Spleen (tissue), 11 donors: ENCODE measurements around the gene FTO. TPM values are rescaled to one million over a fixed set of nuclear protein-coding genes. Genes with fewer than 3 reads are reported as not detected.

Source experiments
- DNase-seq: peaks from one replicate; pipeline ENCODE4 v3.0.0-alpha.2; 2020
- H3K27ac ChIP-seq, 8 donors: fragments of 200-600 bp; sonication (generic) in 7 of 8; 1 replicate in 4 of 8; 2 replicates in 4 of 8; pipeline versions ENCODE4 v1.5.0 to v1.8.0; 2016 to 2021; ENCODE audit warnings: inconsistent platforms in 4 of 8, mild to moderate bottlenecking in 4 of 8, moderate library complexity in 1 of 8
- H3K27me3 ChIP-seq, 7 donors: fragments of 200-600 bp; sonication (generic) in 6 of 7; replicated peaks in 1 of 7; 1 replicate in 4 of 7; 2 replicates in 3 of 7; pipeline versions ENCODE4 v1.5.0 to v1.8.0; 2016 to 2021; ENCODE audit warnings: inconsistent platforms in 3 of 7, mild to moderate bottlenecking in 1 of 7
- H3K36me3 ChIP-seq, 6 donors: fragments of 200-600 bp; sonication (generic) in 5 of 6; 1 replicate in 4 of 6; 2 replicates in 2 of 6; pipeline versions ENCODE4 v1.5.0 to v1.8.0; 2016 to 2021; ENCODE audit warnings: inconsistent platforms in 2 of 6
- H3K4me1 ChIP-seq, 6 donors: fragments of 200-600 bp; sonication (generic) in 5 of 6; 1 replicate in 3 of 6; 2 replicates in 3 of 6; pipeline versions ENCODE4 v1.5.0 to v1.8.0; 2016 to 2021; ENCODE audit warnings: inconsistent platforms in 3 of 6
- H3K4me3 ChIP-seq, 8 donors: fragments of 200-600 bp; sonication (generic) in 7 of 8; 1 replicate in 4 of 8; 2 replicates in 4 of 8; pipeline versions ENCODE4 v1.5.0 to v1.8.0; 2016 to 2021; ENCODE audit warnings: inconsistent platforms in 4 of 8, mild to moderate bottlenecking in 4 of 8, moderate library complexity in 2 of 8
- H3K9me3 ChIP-seq, 8 donors: fragments of 200-600 bp; sonication (generic) in 7 of 8; 1 replicate in 4 of 8; 2 replicates in 4 of 8; pipeline versions ENCODE4 v1.5.0 to v1.8.0; 2016 to 2021; ENCODE audit warnings: inconsistent platforms in 4 of 8
- POLR2A ChIP-seq, 3 donors: fragments of 450-650 bp; IDR thresholded peaks; one replicate each; pipeline ENCODE4 v1.5.1; 2017; ENCODE audit warnings: antibody characterized with exemption in 3 of 3, mild to moderate bottlenecking in 1 of 3
- POLR2AphosphoS5 ChIP-seq, 3 donors: sonication (generic); formaldehyde crosslinking; IDR thresholded peaks; one replicate each; pipeline ENCODE4 v1.5.1; 2017; ENCODE audit warnings: antibody characterized with exemption in 3 of 3
- WGBS, 5 donors: extraction: QIAGEN DNeasy Blood & Tissue Kit in 3 of 5; methylation state at CpG; one replicate each; pipeline versions ENCODE4 v1.1.5 to v1.1.7; 2013 to 2018; 5-methylcytosine and 5-hydroxymethylcytosine counted together
- intact Hi-C: fragments of 100-400 bp; cut with DNase I; formaldehyde crosslinking; loops from one replicate; pipeline ENCODE4 v1.15.0; 2023; ENCODE audit warnings: low total_unique reads
- polyA plus RNA-seq, 3 donors: library from polyadenylated mRNA; stranded (reverse); fragments of 200-250 nt; gene quantifications; one replicate each; pipeline ENCODE4 v1.2.1, GENCODE V29; 2013
- total RNA-seq, 7 donors: library from RNA; depleted of rRNA in 3 of 7; stranded (reverse); fragments of >200 nt in 3 of 7; fragmentation: NEBNext Ultra II Directional in 4 of 7; extraction: Animal tissue kit (Norgen Biotek cat#: 25700) in 4 of 7; gene quantifications; one replicate each; pipeline versions ENCODE4 v1.1.0 to v1.2.1, GENCODE V29; 2016 to 2021
- TF ChIP-seq, protein P1 (sequence below), 11 experiments: fragments of 200-600 bp in 7 of 11; fragments of 450-650 bp in 4 of 11; sonication (generic) in 4 of 11; IDR thresholded peaks in 8 of 11; conservative IDR thresholded peaks in 3 of 11; 1 replicate in 7 of 11; 2 replicates in 4 of 11; pipeline versions ENCODE4 v1.4.0 to v1.8.0; 2016 to 2021; ENCODE audit warnings: antibody characterized with exemption in 11 of 11, inconsistent platforms in 4 of 11, mild to moderate bottlenecking in 1 of 11
- donor health status: healthy with polysubstance abuse.
- donor health status: DM: no; HTN: no; CAD: no; lungs with moderate emphysema.
- donor health status: DM: no; HTN: no; CAD: no.
- donor health status: Bipolar disorder and iron deficiency.
- donor health status: healthy.
- donor health status: DM: no; HTN: no; CAD: no.
- donor health status: DM: yes; HTN: yes; CAD: no.

Gene FTO
- total and polyA plus RNA-seq, 10 donors: 6.8 to 89.8 (median 68.4) TPM

DNA sequence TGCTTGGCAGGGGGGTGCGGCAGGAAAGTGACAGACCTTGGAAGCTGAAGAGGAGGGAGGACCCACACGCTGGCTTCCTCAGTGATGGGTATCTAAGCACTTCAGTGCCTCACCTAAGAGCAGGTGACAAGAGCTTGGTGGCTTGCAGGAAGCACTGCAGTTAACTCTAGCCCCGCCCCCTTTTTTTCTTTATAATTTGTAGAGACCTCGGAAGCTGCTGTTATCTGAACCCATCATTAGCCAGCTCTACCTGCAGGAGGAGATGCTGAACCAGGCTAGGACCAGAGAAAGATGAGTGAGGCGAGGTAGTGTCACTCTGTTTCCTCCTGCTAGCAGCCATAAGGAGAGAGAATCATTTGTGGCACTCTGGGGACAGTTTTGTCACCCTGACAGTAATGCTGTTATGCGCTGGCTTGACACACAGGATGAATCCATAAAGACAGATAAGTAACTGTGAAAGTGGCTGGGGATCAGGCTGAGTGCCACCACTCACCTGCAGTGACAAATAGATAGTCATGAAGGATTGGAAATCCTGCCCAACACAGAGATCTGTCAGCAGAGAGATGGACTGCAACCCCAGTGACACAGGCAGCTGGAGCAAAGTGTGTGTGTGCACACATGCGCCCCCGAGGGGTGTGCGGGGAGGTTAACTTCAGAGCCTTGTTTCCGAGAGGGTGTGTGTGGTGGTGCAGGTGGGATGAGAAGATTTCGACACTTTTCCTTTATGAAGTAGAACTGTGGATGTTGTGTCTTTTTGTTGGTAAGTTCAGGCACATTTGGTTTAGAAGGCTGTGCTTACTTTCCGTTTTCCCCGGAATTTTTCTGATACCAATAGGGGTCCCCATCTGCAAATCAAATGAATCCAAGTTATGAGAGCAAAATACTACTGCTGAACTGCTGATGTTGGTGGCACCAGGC is 358.7 kb downstream of the FTO start:
- no peak for TF ChIP-seq POLR2AphosphoS5 (IDR thresholded peaks at IDR 0.05)
- no peak for TF ChIP-seq POLR2A (IDR thresholded peaks at IDR 0.05)
- TF ChIP-seq, protein P1, sequence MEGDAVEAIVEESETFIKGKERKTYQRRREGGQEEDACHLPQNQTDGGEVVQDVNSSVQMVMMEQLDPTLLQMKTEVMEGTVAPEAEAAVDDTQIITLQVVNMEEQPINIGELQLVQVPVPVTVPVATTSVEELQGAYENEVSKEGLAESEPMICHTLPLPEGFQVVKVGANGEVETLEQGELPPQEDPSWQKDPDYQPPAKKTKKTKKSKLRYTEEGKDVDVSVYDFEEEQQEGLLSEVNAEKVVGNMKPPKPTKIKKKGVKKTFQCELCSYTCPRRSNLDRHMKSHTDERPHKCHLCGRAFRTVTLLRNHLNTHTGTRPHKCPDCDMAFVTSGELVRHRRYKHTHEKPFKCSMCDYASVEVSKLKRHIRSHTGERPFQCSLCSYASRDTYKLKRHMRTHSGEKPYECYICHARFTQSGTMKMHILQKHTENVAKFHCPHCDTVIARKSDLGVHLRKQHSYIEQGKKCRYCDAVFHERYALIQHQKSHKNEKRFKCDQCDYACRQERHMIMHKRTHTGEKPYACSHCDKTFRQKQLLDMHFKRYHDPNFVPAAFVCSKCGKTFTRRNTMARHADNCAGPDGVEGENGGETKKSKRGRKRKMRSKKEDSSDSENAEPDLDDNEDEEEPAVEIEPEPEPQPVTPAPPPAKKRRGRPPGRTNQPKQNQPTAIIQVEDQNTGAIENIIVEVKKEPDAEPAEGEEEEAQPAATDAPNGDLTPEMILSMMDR (IDR thresholded peaks at IDR 0.05 in 8 of 11, conservative IDR thresholded peaks at IDR 0.05 in 3 of 11): no peak
- no peaks in the 10 kb centered on the region for H3K27me3 ChIP-seq
- intact Hi-C loops: no loop called here
- no peak for DNase-seq
- no peaks in the 10 kb centered on the region for H3K9me3 ChIP-seq
- no peak overlapping the region for H3K27ac ChIP-seq
- WGBS, 5 donors: 81 to 87% (median 82%) methylated on average over 13 of the region's 13 CpGs
- peaks cover 0 to 3% (median 0%) of the 10 kb centered on the region in 6 donors for H3K36me3 ChIP-seq
- H3K4me3 ChIP-seq: no peak overlapping the region
- no peaks in the 10 kb centered on the region for H3K4me1 ChIP-seq

DNA sequence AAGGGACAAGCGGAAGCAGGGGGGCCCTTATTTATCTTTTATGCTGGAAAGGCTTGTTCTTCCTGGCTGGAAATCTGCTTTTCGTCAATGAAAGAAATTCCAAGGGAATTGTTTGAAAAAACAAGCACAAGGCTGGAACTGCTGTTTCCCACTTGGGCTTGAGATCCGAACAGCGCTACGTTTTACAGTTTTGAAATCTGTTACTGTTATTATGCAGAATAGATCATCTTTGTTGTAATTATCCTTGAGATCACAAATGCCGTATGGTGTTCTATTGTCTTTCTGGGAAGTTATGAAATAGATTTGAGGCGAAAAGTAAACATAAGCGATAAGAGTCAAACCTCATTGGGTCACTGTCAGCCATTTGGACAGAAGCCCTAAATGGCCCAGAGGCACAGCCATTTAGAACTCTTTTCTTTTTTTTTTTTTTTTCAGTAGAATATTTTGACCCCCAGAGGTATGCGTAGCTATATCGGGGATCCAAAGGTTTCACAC is 359.4 kb downstream of the FTO start:
- TF ChIP-seq, protein P1 (IDR thresholded peaks at IDR 0.05 in 8 of 11, conservative IDR thresholded peaks at IDR 0.05 in 3 of 11): no peak
- TF ChIP-seq POLR2A (IDR thresholded peaks at IDR 0.05): no peak
- TF ChIP-seq POLR2AphosphoS5 (IDR thresholded peaks at IDR 0.05): no peak
- Histone ChIP-seq H3K27ac (no peak overlapping the region), H3K4me3 (no peak overlapping the region), H3K27me3 (no peaks in the 10 kb centered on the region), H3K9me3 (no peaks in the 10 kb centered on the region), H3K4me1 (no peaks in the 10 kb centered on the region), H3K36me3 (no peaks in the 10 kb centered on the region)
- DNase-seq: no peak
- WGBS, 5 donors: 84 to 98% (median 91%) methylated on average over 10 of the region's 10 CpGs
- intact Hi-C loops: no loop called here

DNA sequence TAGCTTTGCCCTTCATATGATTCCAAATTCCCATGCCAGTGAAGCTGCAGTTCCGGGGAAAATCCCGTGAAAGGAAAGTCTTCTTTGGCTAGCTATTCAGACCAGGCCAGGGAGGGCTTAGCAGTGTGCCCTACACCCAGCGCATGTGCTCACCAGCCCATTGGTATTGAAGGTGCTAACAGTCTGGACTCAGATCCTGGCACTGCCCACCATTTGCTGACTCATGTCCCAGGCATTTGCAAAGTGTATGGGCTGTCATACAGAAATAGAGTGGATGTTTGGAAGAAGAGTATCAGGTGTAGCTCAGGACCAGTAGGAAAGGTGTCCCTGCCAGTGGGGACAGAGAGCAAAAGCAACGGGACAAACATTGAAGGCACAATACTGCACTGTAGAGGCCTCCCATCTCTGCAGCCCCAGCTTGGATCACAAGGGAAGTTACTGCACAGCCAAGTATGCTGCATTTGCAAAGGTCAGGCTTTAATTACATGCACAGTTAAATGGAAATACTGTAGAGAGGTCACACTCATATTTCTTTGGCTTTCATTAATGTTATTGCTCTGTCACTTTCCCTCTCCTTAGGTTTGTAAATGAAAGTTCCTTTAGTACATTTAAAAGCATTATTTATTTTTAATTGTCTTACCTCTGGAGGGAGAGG is 362.6 kb downstream of the FTO start:
- H3K4me3 ChIP-seq: no peak overlapping the region
- WGBS, 5 donors: 88 to 93% (median 90%) methylated on average over 4 of the region's 4 CpGs
- H3K9me3 ChIP-seq: no peaks in the 10 kb centered on the region
- no peak for DNase-seq
- no peak overlapping the region for H3K27ac ChIP-seq
- no peaks in the 10 kb centered on the region for H3K36me3 ChIP-seq
- H3K4me1 ChIP-seq: no peaks in the 10 kb centered on the region
- H3K27me3 ChIP-seq: no peaks in the 10 kb centered on the region
- TF ChIP-seq, protein P1 (IDR thresholded peaks at IDR 0.05 in 8 of 11, conservative IDR thresholded peaks at IDR 0.05 in 3 of 11): no peak
- intact Hi-C loops: no loop called here
